Measurements from ENCODE around the gene FAT4.

DNA sequence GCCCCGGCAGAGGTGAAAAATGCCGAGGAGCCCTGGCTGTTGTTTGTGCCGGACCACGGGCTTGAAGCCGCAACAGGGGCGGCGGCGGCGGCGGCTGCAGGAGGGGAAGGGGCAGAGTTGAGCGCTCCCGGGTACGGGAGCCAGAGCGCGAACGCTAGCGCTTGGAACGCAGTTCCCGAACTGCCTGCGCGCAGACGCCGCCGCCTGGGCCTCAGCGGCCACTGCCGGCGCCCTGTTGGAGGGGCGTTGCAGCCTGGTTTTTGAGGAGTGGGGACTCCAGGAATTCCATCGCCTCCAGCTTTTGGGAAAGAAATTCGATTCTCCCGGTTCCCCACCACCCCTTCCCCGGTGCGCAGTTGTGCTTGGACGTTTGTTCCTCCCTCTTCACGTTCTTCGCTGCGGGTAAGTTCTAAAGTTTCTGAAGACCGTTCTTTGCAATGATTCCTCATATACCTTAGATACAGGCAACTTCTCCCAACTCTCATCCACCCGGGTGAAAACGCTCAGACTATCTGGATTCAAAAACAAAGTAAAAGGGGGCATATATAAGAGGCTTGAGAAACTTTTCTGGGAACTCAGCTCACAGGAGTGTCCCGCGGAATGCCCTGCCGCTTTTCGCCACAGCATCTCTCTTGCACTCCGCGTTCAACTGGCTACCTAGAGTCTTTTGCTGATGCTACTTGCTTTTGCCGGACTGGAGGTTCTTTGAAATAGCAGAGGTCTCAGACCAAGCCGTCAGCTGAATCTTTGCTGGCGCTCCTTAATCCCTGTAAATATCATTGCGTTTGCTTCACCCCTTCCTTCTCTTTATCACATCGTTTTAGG is 1.0 kb downstream of the FAT4 start:
- TF ChIP-seq, protein P1, sequence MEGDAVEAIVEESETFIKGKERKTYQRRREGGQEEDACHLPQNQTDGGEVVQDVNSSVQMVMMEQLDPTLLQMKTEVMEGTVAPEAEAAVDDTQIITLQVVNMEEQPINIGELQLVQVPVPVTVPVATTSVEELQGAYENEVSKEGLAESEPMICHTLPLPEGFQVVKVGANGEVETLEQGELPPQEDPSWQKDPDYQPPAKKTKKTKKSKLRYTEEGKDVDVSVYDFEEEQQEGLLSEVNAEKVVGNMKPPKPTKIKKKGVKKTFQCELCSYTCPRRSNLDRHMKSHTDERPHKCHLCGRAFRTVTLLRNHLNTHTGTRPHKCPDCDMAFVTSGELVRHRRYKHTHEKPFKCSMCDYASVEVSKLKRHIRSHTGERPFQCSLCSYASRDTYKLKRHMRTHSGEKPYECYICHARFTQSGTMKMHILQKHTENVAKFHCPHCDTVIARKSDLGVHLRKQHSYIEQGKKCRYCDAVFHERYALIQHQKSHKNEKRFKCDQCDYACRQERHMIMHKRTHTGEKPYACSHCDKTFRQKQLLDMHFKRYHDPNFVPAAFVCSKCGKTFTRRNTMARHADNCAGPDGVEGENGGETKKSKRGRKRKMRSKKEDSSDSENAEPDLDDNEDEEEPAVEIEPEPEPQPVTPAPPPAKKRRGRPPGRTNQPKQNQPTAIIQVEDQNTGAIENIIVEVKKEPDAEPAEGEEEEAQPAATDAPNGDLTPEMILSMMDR (IDR thresholded peaks at IDR 0.05), result peak in 1 of 6 experiments; percentile 12
- TF ChIP-seq EP300 (IDR thresholded peaks at IDR 0.05) (no peak), POLR2A (IDR thresholded peaks at IDR 0.05) (no peak)
